ENCODE results near the gene BMAL1. TPM values are rescaled to one million over a fixed set of nuclear protein-coding genes. Genes with fewer than 3 reads are reported as not detected.

Gene BMAL1
- total and polyA plus RNA-seq, 11 donors: 5.7 to 18.2 (median 11.7) TPM

DNA sequence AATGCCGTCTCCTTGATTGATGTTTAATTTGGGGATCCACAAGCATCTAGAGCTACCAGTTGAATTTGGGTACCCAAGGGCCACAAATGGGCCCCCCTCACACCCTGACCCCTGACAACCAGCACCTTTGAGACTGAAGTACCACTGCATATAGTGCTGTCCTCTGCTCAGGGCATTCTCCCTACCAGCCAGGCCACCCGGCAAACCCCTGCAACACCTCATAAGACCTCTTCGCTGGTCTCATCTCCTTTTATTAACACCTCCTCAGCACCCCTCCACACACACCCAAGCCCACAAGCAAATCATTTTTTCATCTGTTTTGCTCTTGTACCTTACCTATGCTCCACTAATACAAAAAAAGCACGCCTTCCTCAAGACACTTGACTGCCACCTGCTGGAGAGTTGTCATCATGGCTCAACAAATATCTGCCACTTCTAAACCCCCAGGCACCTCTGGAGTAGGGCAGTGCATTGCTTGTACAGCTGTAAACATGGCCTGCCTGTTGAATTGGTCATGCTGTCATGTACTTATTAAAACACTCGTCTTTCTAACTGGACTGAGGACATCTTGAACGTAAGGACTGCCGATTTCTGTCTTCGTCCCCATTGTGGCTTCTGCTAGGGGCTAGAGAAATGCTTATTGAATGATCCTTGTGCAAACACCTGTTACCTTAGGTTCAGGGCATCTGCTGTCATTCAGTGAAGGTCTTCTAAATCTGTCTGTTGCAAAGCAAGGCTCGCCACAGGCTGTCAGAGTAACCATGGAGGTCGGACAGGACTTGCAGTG is 66.5 kb downstream of the BMAL1 start:
- WGBS, 4 donors: 68 to 71% (median 69%) methylated on average over 10 of the region's 10 CpGs
- Histone ChIP-seq H3K9me3 (no peaks in the 10 kb centered on the region), H3K27ac (no peak overlapping the region), H3K4me1 (peaks cover 0 to 30% (median 11%) of the 10 kb centered on the region in 12 donors), H3K4me3 (no peak overlapping the region), H3K36me3 (peaks cover 0 to 6% (median 0%) of the 10 kb centered on the region in 9 donors), H3K27me3 (no peaks in the 10 kb centered on the region)
- ATAC-seq: peak in 3 of 4 donors; percentile 40 to 58 (median 41)
- peak in 4 of 5 donors; percentile 55 to 70 (median 64) for DNase-seq
- intact Hi-C loops (cut with DNase I): loop anchor here (1.0 to 10.0 kb wide), 9 partner anchors 132 to 382 kb away; no protein-coding TSS in a partner anchor
- TF ChIP-seq CTCF (IDR thresholded peaks at IDR 0.05): peak; percentile 69 to 91 (median 84)
- TF ChIP-seq POLR2A (IDR thresholded peaks at IDR 0.05): no peak

- no peak overlapping the region for H3K4me3 ChIP-seq
- no peaks in the 10 kb centered on the region for H3K27me3 ChIP-seq
- ATAC-seq (no peak), DNase-seq (no peak)
- intact Hi-C loops (cut with DNase I): loop anchor here (1.0 to 10.0 kb wide), 9 partner anchors 133 to 383 kb away; no protein-coding TSS in a partner anchor
- 80 to 100% (median 98%) methylated on average over 1 of the region's 1 CpG for WGBS, 4 donors
- peaks cover 0 to 11% (median 0%) of the 10 kb centered on the region in 9 donors for H3K36me3 ChIP-seq
- H3K27ac ChIP-seq: no peak overlapping the region
- no peaks in the 10 kb centered on the region for H3K9me3 ChIP-seq
- peaks cover 0 to 23% (median 8%) of the 10 kb centered on the region in 12 donors for H3K4me1 ChIP-seq
- TF ChIP-seq CTCF (IDR thresholded peaks at IDR 0.05) (no peak), POLR2A (IDR thresholded peaks at IDR 0.05) (no peak)
Measured at GRCh38 chr11:13344818-13345217, 67.2 kb downstream of the BMAL1 start.

GRCh38 chr11:13346470-13346869 is 68.9 kb downstream of the BMAL1 start:
- H3K4me1 ChIP-seq: peaks cover 0 to 21% (median 6%) of the 10 kb centered on the region in 12 donors
- intact Hi-C loops (cut with DNase I): loop anchor here in 7 of 10 donors (10.0 kb wide), 2 partner anchors 372 to 382 kb away; no protein-coding TSS in a partner anchor

More at GRCh38 chr11:13346470-13346869, 68.9 kb downstream of the BMAL1 start:
- Histone ChIP-seq H3K9me3 (no peaks in the 10 kb centered on the region), H3K27me3 (no peaks in the 10 kb centered on the region), H3K27ac (no peak overlapping the region), H3K36me3 (peaks cover 0 to 26% (median 5%) of the 10 kb centered on the region in 9 donors), H3K4me3 (no peak overlapping the region)
- no peak for TF ChIP-seq CTCF (IDR thresholded peaks at IDR 0.05)
- no peak for TF ChIP-seq POLR2A (IDR thresholded peaks at IDR 0.05)
- 92 to 96% (median 94%) methylated on average over 5 of the region's 5 CpGs for WGBS, 4 donors
- DNase-seq (no peak), ATAC-seq (no peak)
